NOMO-1 treated with DMSO at 0.1 percent for 48 hours (cell line): Measurements from ENCODE around the gene FEV.

Experiments used
- DNase-seq: peaks from one replicate; lab custom pipeline; 2025; ENCODE audit not compliant: unreplicated experiment; lab: John Stamatoyannopoulos, UW

The FEV gene

GRCh38 chr2:218993345-218994315 is 8.6 kb upstream of the FEV start, which contains the start of gene CRYBA2:
Gene CRYBA2 (minus strand): TSS chr2:218993422. CDS start chr2:218993176, 246 bp downstream.
- DNase-seq, result no peak

GRCh38 chr2:218992703-218993344 is 7.8 kb upstream of the FEV start:
- DNase-seq, result no peak

- DNase-seq, result no peak
Observed at GRCh38 chr2:218992196-218992595, 7.2 kb upstream of the FEV start.

- no peak for DNase-seq
Observed at GRCh38 chr2:218991674-218992168, 6.7 kb upstream of the FEV start.

- no peak for DNase-seq
Observed at GRCh38 chr2:218990612-218991011, 5.6 kb upstream of the FEV start.

- no peak for DNase-seq
Observed at GRCh38 chr2:218990052-218990451, 5.1 kb upstream of the FEV start.

- DNase-seq, result no peak
Observed at GRCh38 chr2:218988650-218989049, 3.7 kb upstream of the FEV start.

GRCh38 chr2:218988164-218988563 is 3.2 kb upstream of the FEV start:
- DNase-seq, result no peak

GRCh38 chr2:218986148-218986761 is 1.3 kb upstream of the FEV start:
- DNase-seq, result no peak

GRCh38 chr2:218985325-218986091 is 524 bp upstream of the FEV start:
- no peak for DNase-seq

- no peak for DNase-seq
Observed at GRCh38 chr2:218984239-218985020, 554 bp downstream of the FEV start.

GRCh38 chr2:218983934-218984238 is 1.1 kb downstream of the FEV start:
- no peak for DNase-seq

GRCh38 chr2:218983263-218983933 is 1.6 kb downstream of the FEV start:
- no peak for DNase-seq

GRCh38 chr2:218982586-218983262 is 2.3 kb downstream of the FEV start:
- no peak for DNase-seq

- DNase-seq, result no peak
Observed at GRCh38 chr2:218981881-218982585, 3.0 kb downstream of the FEV start.

GRCh38 chr2:218981390-218981880 is 3.5 kb downstream of the FEV start:
- DNase-seq, result no peak

- no peak for DNase-seq
Observed at GRCh38 chr2:218980735-218981389, 4.1 kb downstream of the FEV start.
